Stimulated activated CD4-positive, alpha-beta T cell treated with anti-CD3 and anti-CD28 coated beads, Interleukin-1b, Interleukin-23, amount 100 ng/mL, for 1 hour (primary cell): ENCODE results near the gene TIMM9.
A peak's percentile ranks its signal among the peaks of the same experiment; 100 is the strongest.
"Not testable (repeated sequence)": the region's sequence is repeated elsewhere in the genome, so short reads cannot be mapped to it uniquely, and the experiment has no call there.

Source experiments
- DNase-seq, 2 donors: peaks; one replicate each; pipeline ENCODE4 v3.0.0-alpha.2; 2020; ENCODE audit warnings: low read depth in 2 of 2

Gene TIMM9

GRCh38 chr14:58398495-58398894 is 28.8 kb downstream of the TIMM9 start:
- no peak for DNase-seq

GRCh38 chr14:58397156-58397555 is 30.2 kb downstream of the TIMM9 start:
- DNase-seq, result no peak

- peak; percentile 38 to 56 for DNase-seq
Observed at GRCh38 chr14:58395812-58396788, 31.2 kb downstream of the TIMM9 start, which contains the start of gene TOMM20L. TSS of gene TOMM20L (plus strand) at chr14:58395930. CDS start at chr14:58395958, 28 bp downstream.

DNA sequence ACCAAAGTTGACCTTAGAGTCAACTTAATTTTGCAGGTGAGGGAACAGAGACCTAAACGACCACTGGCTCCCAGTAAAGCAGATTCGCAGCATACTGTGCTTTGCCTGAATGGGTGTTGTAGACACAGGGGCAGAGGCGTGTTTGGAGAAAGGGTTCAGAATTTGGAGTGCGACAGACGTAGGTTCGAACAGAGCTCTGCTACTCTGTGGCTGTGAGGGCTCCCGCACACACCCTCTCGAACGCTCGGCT is 31.8 kb downstream of the TIMM9 start:
- no peak for DNase-seq

- DNase-seq, result no peak
Observed at GRCh38 chr14:58390830-58391229, 36.5 kb downstream of the TIMM9 start.

DNA sequence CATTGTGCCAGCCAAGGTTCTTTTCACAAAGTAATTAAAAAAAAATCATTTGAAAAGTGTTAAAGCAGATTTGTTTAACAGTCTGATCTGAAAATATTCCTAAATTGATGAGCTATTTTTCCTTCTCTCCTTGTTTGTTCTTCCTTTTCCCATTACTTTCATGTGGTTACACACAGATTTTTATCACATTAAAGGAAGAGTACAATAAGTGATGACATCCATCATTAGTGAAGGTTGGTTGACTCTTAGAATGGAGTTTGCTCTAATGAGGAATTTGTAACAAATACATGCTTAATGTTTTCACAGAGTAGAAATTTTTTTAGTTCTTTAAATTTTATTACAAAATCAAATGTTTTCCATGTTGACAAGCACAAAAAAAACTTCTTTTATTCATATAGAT is 50.5 kb downstream of the TIMM9 start:
- no peak for DNase-seq

GRCh38 chr14:58368956-58369355 is 58.4 kb downstream of the TIMM9 start:
- DNase-seq, result no peak

DNA sequence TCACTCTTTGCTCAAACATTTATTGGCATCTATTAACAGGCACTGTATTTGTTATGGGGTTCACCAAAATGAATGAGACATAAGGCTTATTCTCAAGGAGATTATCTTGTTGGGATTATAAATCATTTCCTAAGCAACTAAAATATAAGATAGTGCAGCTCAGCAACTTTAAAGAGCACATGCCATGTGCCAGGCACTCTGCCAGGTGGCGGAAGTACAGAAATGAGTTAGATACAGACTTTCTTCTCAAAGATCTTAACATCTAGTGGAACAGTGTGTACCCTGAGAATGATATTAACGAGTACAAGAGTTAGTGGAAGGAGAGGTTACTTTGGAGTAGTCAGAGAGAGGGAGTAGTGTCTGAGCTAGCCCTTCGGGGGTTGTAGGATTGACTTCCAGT is 60.0 kb downstream of the TIMM9 start:
- DNase-seq, result no peak

DNA sequence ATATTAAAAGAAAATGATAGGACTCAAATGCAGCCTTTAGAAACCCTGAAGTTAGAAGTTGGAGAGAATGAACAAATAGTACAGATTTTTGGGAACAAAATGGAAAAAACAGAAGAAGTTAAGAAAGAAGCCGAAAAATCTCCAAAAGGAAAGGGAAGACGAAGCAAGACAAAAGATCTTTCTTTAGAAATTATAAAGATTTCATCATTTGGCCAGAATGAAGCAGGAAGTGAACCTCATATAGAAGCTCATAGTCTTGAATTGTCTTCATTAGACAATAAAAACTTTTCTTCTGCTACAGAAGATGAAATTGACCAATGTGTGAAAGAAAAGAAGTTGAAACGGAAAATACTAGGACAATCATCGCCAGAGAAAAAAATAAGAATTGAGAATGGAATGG is 63.0 kb downstream of the TIMM9 start:
- no peak for DNase-seq

DNA sequence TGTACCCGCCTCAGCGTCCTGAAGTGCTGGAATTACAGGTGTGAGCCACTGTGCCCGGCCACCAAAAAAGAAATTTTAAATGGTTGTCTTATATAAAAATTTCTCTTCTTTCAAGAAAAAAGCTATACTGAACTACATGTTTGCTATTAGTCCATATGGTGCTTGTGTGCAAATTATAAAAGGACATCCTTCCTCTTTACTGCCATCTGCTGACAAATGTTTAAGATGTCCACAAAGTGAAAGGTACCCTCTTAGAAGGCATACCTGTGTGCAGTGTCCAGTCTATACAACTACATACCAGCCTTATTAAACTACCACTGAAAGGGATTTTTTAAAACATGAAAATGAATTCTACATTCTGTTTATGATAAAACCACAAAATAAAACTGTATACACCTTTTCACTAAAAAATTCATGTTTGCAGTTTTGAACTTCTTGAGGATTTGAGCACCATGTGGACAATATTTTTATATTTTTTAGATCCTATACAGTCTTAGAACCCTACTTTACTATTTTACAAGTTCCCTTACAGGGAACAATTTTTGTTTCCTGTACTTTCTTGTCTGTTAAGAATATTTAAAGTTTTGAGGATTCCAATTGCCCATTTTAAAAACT is 64.4 kb downstream of the TIMM9 start:
- no peak for DNase-seq

DNA sequence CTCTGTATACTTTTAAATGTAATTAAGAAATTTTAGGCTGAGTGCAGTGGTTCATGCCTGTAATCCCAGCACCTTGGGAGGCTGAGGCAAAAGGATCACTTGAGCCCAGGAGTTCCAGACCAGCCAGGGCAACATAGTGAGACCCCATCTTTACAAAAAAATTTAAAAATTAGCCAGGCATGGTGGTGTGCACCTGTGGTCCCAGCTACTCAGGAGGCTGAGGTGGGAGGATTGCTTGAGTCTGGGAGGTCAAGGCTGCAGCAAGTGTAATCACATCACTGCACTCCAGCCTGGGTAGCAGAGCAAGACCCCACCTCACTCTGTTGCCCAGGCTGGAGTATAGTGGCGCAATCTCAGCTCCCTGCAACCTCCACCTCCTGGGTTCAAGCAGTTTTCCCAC is 65.1 kb downstream of the TIMM9 start:
- DNase-seq, result not testable (repeated sequence)
